ENCODE measurements around the gene ITPR3. TPM values are rescaled to one million over a fixed set of nuclear protein-coding genes. Genes with fewer than 3 reads are reported as not detected.

The ITPR3 gene
- total and polyA plus RNA-seq, 2 donors (not counting 3 experiments of a cell fraction or from before 2014, with no cell fraction given) = 28.8 to 52.2 TPM

DNA sequence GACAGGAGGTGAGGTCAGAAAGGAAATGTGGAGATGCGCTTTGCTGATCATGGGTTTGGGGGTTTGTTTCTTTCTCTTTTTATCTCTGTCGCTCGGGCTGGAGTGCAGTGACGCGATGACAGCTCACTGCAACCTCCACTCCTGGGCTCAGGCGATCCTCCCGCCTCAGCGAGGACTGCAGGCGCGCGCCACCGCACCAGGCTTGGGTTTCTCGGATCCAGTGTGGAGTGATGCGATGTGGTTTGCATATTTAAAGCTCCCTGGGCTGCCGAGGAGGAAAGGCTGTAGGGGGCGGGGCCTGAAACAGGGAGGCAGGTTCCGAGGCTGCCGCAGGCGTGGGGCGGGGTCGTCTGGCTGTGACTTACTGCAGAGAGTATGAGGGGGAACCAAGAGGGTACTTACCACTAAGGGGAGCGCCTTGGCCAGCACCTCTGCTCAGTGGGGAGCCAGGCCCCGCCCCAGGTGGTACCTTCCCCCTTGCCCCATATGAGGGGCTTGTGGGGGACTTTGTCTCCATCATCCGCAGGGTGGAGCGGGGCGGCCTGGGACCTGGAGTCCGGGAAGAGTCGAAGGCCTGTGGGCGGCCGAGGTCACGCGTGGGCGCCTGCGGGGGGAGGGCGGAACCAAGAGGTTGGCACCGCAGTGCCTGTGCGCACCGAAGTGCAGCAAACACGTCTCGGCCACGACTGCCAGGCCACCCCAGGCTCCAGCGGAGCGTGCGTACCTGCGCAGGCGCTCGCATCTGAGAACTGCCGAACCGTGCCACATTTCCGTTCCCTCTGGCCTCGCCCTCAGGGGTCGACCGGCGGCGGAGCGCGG is 28.3 kb upstream of the ITPR3 start:
- FAIRE-seq (no peak), DNase-seq (ENCODE audit: low read depth, low spot score) (no peak)
- Histone ChIP-seq H3K79me2 (ENCODE audit: control insufficient read depth, insufficient read depth, low read length) (no peaks in the 10 kb centered on the region), H3K4me3 (replicated peaks in 1 of 3; ENCODE audit: insufficient read depth in 1 of 3, low read depth in 1 of 3, low read length in 3 of 3) (no peak overlapping the region), H3K27ac (ENCODE audit: insufficient read depth, low read depth, low read length) (no peak overlapping the region), H4K20me1 (replicated peaks; ENCODE audit: control insufficient read depth, extremely low read depth, insufficient read depth, low read length) (no peaks in the 10 kb centered on the region), H3K9me1 (replicated peaks; ENCODE audit: control insufficient read depth, extremely low read depth, insufficient read depth, low read length) (no peaks in the 10 kb centered on the region), H3K36me3 (ENCODE audit: control insufficient read depth in 2 of 2, extremely low read depth in 1 of 2, insufficient read depth in 2 of 2, low read length in 2 of 2) (no peaks in the 10 kb centered on the region), H3K27me3 (ENCODE audit: control insufficient read depth in 2 of 2, insufficient read depth in 2 of 2, low read length in 2 of 2) (no peaks in the 10 kb centered on the region), H2AFZ (ENCODE audit: low read depth, low read length) (peak overlapping the region; percentile 87), H3K9me3 (replicated peaks; ENCODE audit: control insufficient read depth, insufficient read depth, low read length) (no peaks in the 10 kb centered on the region), H3K4me1 (ENCODE audit: control insufficient read depth, extremely low read depth, insufficient read depth, low read length) (peaks cover 27% of the 10 kb centered on the region), H3K4me2 (ENCODE audit: insufficient read depth, low read length) (no peak overlapping the region), H3K9ac (replicated peaks; ENCODE audit: extremely low read depth, insufficient read depth, low read length) (no peak overlapping the region)
- BruUV-seq (replicated peaks) = no TSS peak
- TF ChIP-seq GATA2 (IDR thresholded peaks at IDR 0.05; ENCODE audit: insufficient read depth, insufficient read length, low read depth, low read length) (no peak), POLR2AphosphoS5 (IDR thresholded peaks at IDR 0.05; ENCODE audit: insufficient read depth, low read depth, low read length) (no peak), FOS (IDR thresholded peaks at IDR 0.05; ENCODE audit: borderline replicate concordance, insufficient read depth, low read length) (no peak), POLR2A (IDR thresholded peaks at IDR 0.05; ENCODE audit: low read depth, low read length) (no peak), MYC (IDR thresholded peaks at IDR 0.05; ENCODE audit: low read depth, low read length) (no peak), JUN (IDR thresholded peaks at IDR 0.05; ENCODE audit: borderline replicate concordance, insufficient read depth, insufficient read length, low read depth) (no peak), EZH2 (IDR thresholded peaks at IDR 0.05; ENCODE audit: borderline replicate concordance, low read depth, low read length, severe bottlenecking) (no peak)
- TF ChIP-seq, protein P1, sequence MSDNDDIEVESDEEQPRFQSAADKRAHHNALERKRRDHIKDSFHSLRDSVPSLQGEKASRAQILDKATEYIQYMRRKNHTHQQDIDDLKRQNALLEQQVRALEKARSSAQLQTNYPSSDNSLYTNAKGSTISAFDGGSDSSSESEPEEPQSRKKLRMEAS (IDR thresholded peaks at IDR 0.05; ENCODE audit: insufficient read depth, insufficient read length) = no peak
- TF ChIP-seq, protein P2, sequence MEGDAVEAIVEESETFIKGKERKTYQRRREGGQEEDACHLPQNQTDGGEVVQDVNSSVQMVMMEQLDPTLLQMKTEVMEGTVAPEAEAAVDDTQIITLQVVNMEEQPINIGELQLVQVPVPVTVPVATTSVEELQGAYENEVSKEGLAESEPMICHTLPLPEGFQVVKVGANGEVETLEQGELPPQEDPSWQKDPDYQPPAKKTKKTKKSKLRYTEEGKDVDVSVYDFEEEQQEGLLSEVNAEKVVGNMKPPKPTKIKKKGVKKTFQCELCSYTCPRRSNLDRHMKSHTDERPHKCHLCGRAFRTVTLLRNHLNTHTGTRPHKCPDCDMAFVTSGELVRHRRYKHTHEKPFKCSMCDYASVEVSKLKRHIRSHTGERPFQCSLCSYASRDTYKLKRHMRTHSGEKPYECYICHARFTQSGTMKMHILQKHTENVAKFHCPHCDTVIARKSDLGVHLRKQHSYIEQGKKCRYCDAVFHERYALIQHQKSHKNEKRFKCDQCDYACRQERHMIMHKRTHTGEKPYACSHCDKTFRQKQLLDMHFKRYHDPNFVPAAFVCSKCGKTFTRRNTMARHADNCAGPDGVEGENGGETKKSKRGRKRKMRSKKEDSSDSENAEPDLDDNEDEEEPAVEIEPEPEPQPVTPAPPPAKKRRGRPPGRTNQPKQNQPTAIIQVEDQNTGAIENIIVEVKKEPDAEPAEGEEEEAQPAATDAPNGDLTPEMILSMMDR (IDR thresholded peaks at IDR 0.05; ENCODE audit: extremely low read depth in 1 of 2, insufficient read depth in 1 of 2, low read depth in 1 of 2, low read length in 2 of 2) = no peak
- dilution Hi-C loops (cut with MboI; ENCODE audit: extremely low pct_ligation_motif_present, low sequenced_read_pairs) (no loop called here), intact Hi-C loops (cut with micrococcal nuclease) (no loop called here)
- CTCF ChIA-PET = interaction anchor here (1.2 to 1.7 kb wide), 5 partner anchors 28 to 118 kb away, joined by 3 to 6 read pairs (median 3); partner anchors contain the start of genes ITPR3 and UQCC2
- POLR2A ChIA-PET = no interaction called here

All from endothelial cell of umbilical vein (primary cell).